Liver (tissue), 9 donors: ENCODE data around the gene ALKBH2. TPM values are rescaled to one million over a fixed set of nuclear protein-coding genes. Genes with fewer than 3 reads are reported as not detected.
"Not testable (repeated sequence)": the region's sequence is repeated elsewhere in the genome, so short reads cannot be mapped to it uniquely, and the experiment has no call there.

Source experiments
- DNase-seq: peaks from one replicate; pipeline ENCODE4 v3.0.0-alpha.2; 2017; ENCODE audit warnings: low spot score
- H3K27ac ChIP-seq, 2 donors: one replicate each; pipeline ENCODE4 v1.7.0; 2013; ENCODE audit warnings: inconsistent platforms in 2 of 2, low read length in 2 of 2, control low read depth in 1 of 2, low read depth in 1 of 2, mild to moderate bottlenecking in 1 of 2
- H3K27me3 ChIP-seq, 4 donors: one replicate each; pipeline versions ENCODE4 v1.6.1 to v1.7.0; 2013; ENCODE audit warnings: low read length in 3 of 4, inconsistent platforms in 1 of 4, mild to moderate bottlenecking in 1 of 4, moderate library complexity in 1 of 4; ENCODE audit not compliant: control insufficient read depth in 4 of 4, insufficient read depth in 4 of 4
- H3K36me3 ChIP-seq, 4 donors: one replicate each; pipeline versions ENCODE4 v1.6.1 to v1.7.0; 2013; ENCODE audit warnings: low read length in 3 of 4, mild to moderate bottlenecking in 3 of 4, low read depth in 1 of 4, moderate library complexity in 1 of 4; ENCODE audit not compliant: control insufficient read depth in 4 of 4, insufficient read depth in 3 of 4
- H3K4me1 ChIP-seq, 4 donors: one replicate each; pipeline versions ENCODE4 v1.6.1 to v1.7.0; 2013; ENCODE audit warnings: low read length in 3 of 4, mild to moderate bottlenecking in 3 of 4, moderate library complexity in 1 of 4; ENCODE audit not compliant: control insufficient read depth in 4 of 4, insufficient read depth in 4 of 4
- H3K4me3 ChIP-seq, 3 donors: one replicate each; pipeline versions ENCODE4 v1.6.1 to v1.7.0; 2013; ENCODE audit warnings: low read length in 3 of 3, control low read depth in 1 of 3, low read depth in 1 of 3, mild to moderate bottlenecking in 1 of 3
- H3K9ac ChIP-seq, 2 donors: one replicate each; pipeline ENCODE4 v1.7.0; 2013; ENCODE audit warnings: low read length in 2 of 2, mild to moderate bottlenecking in 2 of 2, moderate library complexity in 2 of 2, control low read depth in 1 of 2, low read depth in 1 of 2
- H3K9me3 ChIP-seq, 4 donors: one replicate each; pipeline versions ENCODE4 v1.6.1 to v1.7.0; 2013; ENCODE audit warnings: low read length in 3 of 4; ENCODE audit not compliant: control insufficient read depth in 4 of 4
- CTCF ChIP-seq: fragments of 150-350 bp; IDR thresholded peaks from 2 replicates; pipeline ENCODE4 v1.5.1; 2017; ENCODE audit warnings: improper control_type of control experiment, low read depth, low read length; ENCODE audit not compliant: missing input control
- EGR1 ChIP-seq, 2 donors: IDR thresholded peaks; 2 replicates each; pipeline ENCODE4 v1.6.1; 2016 to 2018; ENCODE audit warnings: antibody characterized with exemption in 2 of 2, low read depth in 2 of 2
- FOXA2 ChIP-seq: IDR thresholded peaks from 2 replicates; pipeline ENCODE4 v1.6.1; 2016; ENCODE audit warnings: antibody characterized with exemption
- GABPA ChIP-seq, 2 donors: IDR thresholded peaks in 1 of 2; conservative IDR thresholded peaks in 1 of 2; 2 replicates each; pipeline ENCODE4 v1.6.1; 2016; ENCODE audit warnings: antibody characterized with exemption in 2 of 2, mild to moderate bottlenecking in 1 of 2, moderate library complexity in 1 of 2
- HNF4G ChIP-seq: IDR thresholded peaks from 2 replicates; pipeline ENCODE4 v1.6.1; 2016; ENCODE audit warnings: antibody characterized with exemption
- NR2F2 ChIP-seq: IDR thresholded peaks from 2 replicates; pipeline ENCODE4 v1.6.1; 2016; ENCODE audit warnings: antibody characterized with exemption
- RAD21 ChIP-seq, 2 donors: IDR thresholded peaks; 2 replicates each; pipeline ENCODE4 v1.6.1; 2016; ENCODE audit warnings: antibody characterized with exemption in 2 of 2, mild to moderate bottlenecking in 2 of 2
- RXRA ChIP-seq, 2 donors: IDR thresholded peaks; 2 replicates each; pipeline ENCODE4 v1.6.1; 2017 to 2018; ENCODE audit warnings: antibody characterized with exemption in 2 of 2, mild to moderate bottlenecking in 1 of 2
- YY1 ChIP-seq: IDR thresholded peaks from 2 replicates; pipeline ENCODE4 v1.6.1; 2016; ENCODE audit warnings: antibody characterized with exemption, mild to moderate bottlenecking
- ZBTB33 ChIP-seq: IDR thresholded peaks from 2 replicates; pipeline ENCODE4 v1.6.1; 2016; ENCODE audit warnings: antibody characterized with exemption
- WGBS: extraction: QIAGEN DNeasy Blood & Tissue Kit; methylation state at CpG from one replicate; pipeline ENCODE4 v1.1.7; 2013; 5-methylcytosine and 5-hydroxymethylcytosine counted together
- polyA plus RNA-seq, 2 donors: library from polyadenylated mRNA; stranded (reverse) in 1 of 2; unstranded in 1 of 2; fragments of 200-250 nt in 1 of 2; fragments of >200 nt in 1 of 2; fragmentation: Nextera tagmentation in 1 of 2; extraction: Ambion mirVana in 1 of 2; gene quantifications; one replicate each; pipeline versions ENCODE4 v1.2.1 to v1.2.3, GENCODE V29; 2013 to 2015
- total RNA-seq, 2 donors: library from RNA; depleted of rRNA; stranded (reverse); fragments of >200 nt; gene quantifications; one replicate each; pipeline ENCODE4 v1.2.3, GENCODE V29; 2014
- donor health status: healthy.
- donor health status: healthy.
- donor health status: healthy.
- donor health status: healthy.
- donor health status: healthy.

ALKBH2 gene
- total and polyA plus RNA-seq, 4 donors: 6.8 to 24.7 (median 19.9) TPM

GRCh38 chr12:109056891-109057290 is 36.4 kb downstream of the ALKBH2 start:
- Histone ChIP-seq H3K27me3 (no peaks in the 10 kb centered on the region), H3K36me3 (peaks cover 0 to 4% (median 2%) of the 10 kb centered on the region in 4 donors), H3K4me1 (peaks cover 2 to 60% (median 29%) of the 10 kb centered on the region in 4 donors), H3K9ac (no peak overlapping the region), H3K27ac (no peak overlapping the region), H3K4me3 (no peak overlapping the region), H3K9me3 (no peaks in the 10 kb centered on the region)
- WGBS: 69% methylated on average over 3 of the region's 3 CpGs
- TF ChIP-seq RXRA (IDR thresholded peaks at IDR 0.05) (no peak), FOXA2 (no peak), GABPA (IDR thresholded peaks at IDR 0.05 in 1 of 2, conservative IDR thresholded peaks at IDR 0.05 in 1 of 2) (no peak)
- no peak for DNase-seq

- no peaks in the 10 kb centered on the region for H3K9me3 ChIP-seq
- no peak for DNase-seq
- no peak overlapping the region for H3K9ac ChIP-seq
- H3K27me3 ChIP-seq: no peaks in the 10 kb centered on the region
- H3K4me1 ChIP-seq: peaks cover 2 to 58% (median 31%) of the 10 kb centered on the region in 4 donors
- TF ChIP-seq YY1 (no peak), RXRA (IDR thresholded peaks at IDR 0.05) (peak in 1 of 2 donors; percentile 14), GABPA (IDR thresholded peaks at IDR 0.05 in 1 of 2, conservative IDR thresholded peaks at IDR 0.05 in 1 of 2) (no peak), CTCF (no peak), EGR1 (IDR thresholded peaks at IDR 0.05; ENCODE audit: low read depth in 2 of 2) (no peak), RAD21 (IDR thresholded peaks at IDR 0.05) (no peak), ZBTB33 (no peak), HNF4G (no peak), NR2F2 (no peak)
- no peak overlapping the region for H3K4me3 ChIP-seq
- H3K36me3 ChIP-seq: no peaks in the 10 kb centered on the region
- peak overlapping the region; percentile 2 to 92 for H3K27ac ChIP-seq
These were observed 38.8 kb downstream of the ALKBH2 start for GRCh38 chr12:109054520-109054919.

GRCh38 chr12:109054124-109054513 is 39.2 kb downstream of the ALKBH2 start:
- WGBS: 52% methylated on average over 4 of the region's 4 CpGs
- H3K9me3 ChIP-seq, H3K36me3 ChIP-seq, DNase-seq, H3K27me3 ChIP-seq: not testable (repeated sequence)
- H3K4me1 ChIP-seq: peaks cover 2 to 54% (median 31%) of the 10 kb centered on the region in 4 donors
- peak overlapping the region; percentile 90 to 97 (median 96) for H3K4me3 ChIP-seq
- H3K27ac ChIP-seq: peak overlapping the region; percentile 89 to 92
- H3K9ac ChIP-seq: peak overlapping the region; percentile 83 to 98
